Effector memory CD8-positive, alpha-beta T cell (primary cell): ENCODE data around the gene ZNF740.

Source experiments
- ATAC-seq: fragments of 150-1000 bp; cut with Tn5 transposase; replicated peaks from 2 replicates; pipeline ENCODE4 v1.10.0; 2021; ENCODE audit warnings: mild to moderate bottlenecking, moderate library complexity
- DNase-seq, 3 experiments: peaks; one replicate each; pipeline ENCODE4 v3.0.0; 2021
- H3K27ac Mint-ChIP-seq, 2 donors: one replicate each; pipeline ENCODE4 v1.8.0; 2022; ENCODE audit warnings: mild to moderate bottlenecking in 2 of 2, mixed read lengths in 2 of 2, moderate library complexity in 2 of 2
- H3K27me3 Mint-ChIP-seq, 2 donors: one replicate each; pipeline ENCODE4 v1.8.0; 2022; ENCODE audit warnings: mixed read lengths in 2 of 2
- H3K36me3 Mint-ChIP-seq: one replicate; pipeline ENCODE4 v1.8.0; 2022; ENCODE audit warnings: mild to moderate bottlenecking, moderate library complexity, mixed read lengths; ENCODE audit not compliant: insufficient read depth
- H3K4me1 Mint-ChIP-seq, 2 donors: one replicate each; pipeline ENCODE4 v1.8.0; 2022; ENCODE audit warnings: low read depth in 2 of 2, mixed read lengths in 2 of 2
- H3K4me3 Mint-ChIP-seq, 2 donors: one replicate each; pipeline ENCODE4 v1.8.0; 2022; ENCODE audit warnings: mild to moderate bottlenecking in 2 of 2, mixed read lengths in 2 of 2, moderate library complexity in 2 of 2
- H3K9me3 Mint-ChIP-seq, 2 donors: one replicate each; pipeline ENCODE4 v1.8.0; 2022; ENCODE audit warnings: mixed read lengths in 2 of 2

ZNF740 gene

DNA sequence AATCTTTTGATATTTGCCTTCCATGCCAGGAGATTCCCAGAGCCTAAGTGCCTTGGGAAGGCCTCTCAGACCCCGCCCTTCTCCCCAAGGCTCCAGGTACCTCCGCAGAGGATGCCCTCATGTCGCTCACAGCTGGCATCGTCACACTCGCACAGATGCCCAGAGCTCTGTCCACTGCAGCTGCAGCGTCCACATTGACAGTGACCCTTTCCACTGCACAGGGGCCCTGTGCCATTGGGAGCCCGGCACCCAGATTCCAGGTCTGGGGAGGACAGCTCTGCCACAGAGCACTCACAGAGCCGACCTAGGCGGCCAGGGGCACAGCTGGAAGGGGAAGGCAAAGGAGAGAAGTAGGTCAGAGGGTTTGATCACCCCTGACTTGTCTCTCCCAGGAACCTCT is 12.5 kb downstream of the ZNF740 start:
- Mint-ChIP-seq H3K27ac (peak overlapping the region in 1 of 2 donors; percentile 84), H3K4me3 (no peak overlapping the region), H3K36me3 (peaks cover 76% of the 10 kb centered on the region), H3K4me1 (peaks cover 24 to 26% of the 10 kb centered on the region in 2 donors), H3K9me3 (no peaks in the 10 kb centered on the region), H3K27me3 (no peaks in the 10 kb centered on the region)
- no peak for DNase-seq
- no peak for ATAC-seq

DNA sequence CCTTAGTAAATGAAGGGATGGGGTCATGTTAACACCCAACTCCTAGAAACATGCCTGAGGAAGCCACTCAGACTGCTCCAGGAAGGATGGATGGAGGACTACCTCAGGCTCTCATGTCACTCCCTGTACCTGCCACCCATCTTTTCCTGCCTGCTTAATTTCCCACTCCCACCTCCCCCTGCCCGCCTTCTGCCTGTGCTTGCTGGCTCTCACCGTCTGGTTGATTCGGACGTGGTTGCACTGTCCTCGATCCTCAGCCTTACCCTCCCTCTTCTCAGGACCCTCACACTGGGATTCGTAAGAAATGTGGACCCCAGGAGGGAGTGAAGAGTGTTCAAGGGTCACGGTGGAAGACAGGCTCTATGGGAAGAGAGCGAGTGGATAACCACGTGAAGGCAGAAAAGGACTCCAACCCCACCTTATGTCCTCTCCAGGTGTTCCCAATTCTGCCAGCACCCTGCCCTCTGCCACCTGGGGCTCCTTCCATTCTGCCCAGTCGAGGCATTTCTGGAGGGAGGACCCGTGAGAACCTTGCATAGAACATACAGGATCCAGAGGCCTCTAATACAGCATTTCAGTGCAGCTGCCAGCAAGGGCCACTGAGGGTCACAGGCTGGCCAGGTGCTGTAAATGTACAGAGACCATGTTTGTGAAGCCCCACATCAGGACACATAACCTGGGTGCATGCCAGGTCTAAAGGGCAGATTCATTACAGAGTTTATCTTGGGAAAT is 13.6 kb downstream of the ZNF740 start:
- peaks cover 82% of the 10 kb centered on the region for H3K36me3 Mint-ChIP-seq
- no peak overlapping the region for H3K4me3 Mint-ChIP-seq
- H3K27ac Mint-ChIP-seq, result peak overlapping the region in 1 of 2 donors; percentile 84
- H3K27me3 Mint-ChIP-seq, result no peaks in the 10 kb centered on the region
- DNase-seq, result no peak
- H3K9me3 Mint-ChIP-seq, result no peaks in the 10 kb centered on the region
- ATAC-seq, result no peak
- peaks cover 35 to 36% of the 10 kb centered on the region in 2 donors for H3K4me1 Mint-ChIP-seq

DNA sequence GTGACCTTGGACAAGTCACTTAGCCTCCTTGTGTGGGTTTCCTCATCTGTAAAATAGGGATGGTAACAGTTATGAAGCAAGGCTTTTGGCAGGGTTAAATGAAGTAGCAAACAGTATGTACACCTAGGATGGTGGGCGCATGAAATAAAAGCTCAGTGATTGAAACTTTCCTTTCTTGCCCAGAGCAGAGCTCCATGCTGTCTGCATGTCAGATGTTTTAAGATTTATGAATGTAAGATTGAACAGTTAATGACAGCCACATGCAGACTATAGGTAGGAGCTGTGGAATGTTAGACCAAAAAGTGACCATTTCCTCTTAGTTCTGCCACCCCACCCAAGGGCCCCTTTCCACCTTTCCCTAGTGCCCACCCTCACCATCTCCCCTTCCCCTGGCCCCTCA is 14.5 kb downstream of the ZNF740 start:
- no peaks in the 10 kb centered on the region for H3K27me3 Mint-ChIP-seq
- peak overlapping the region; percentile 56 to 84 for H3K27ac Mint-ChIP-seq
- H3K4me1 Mint-ChIP-seq, result peaks cover 39 to 41% of the 10 kb centered on the region in 2 donors
- no peak for ATAC-seq
- H3K4me3 Mint-ChIP-seq, result no peak overlapping the region
- peaks cover 84% of the 10 kb centered on the region for H3K36me3 Mint-ChIP-seq
- DNase-seq, result no peak
- no peaks in the 10 kb centered on the region for H3K9me3 Mint-ChIP-seq

DNA sequence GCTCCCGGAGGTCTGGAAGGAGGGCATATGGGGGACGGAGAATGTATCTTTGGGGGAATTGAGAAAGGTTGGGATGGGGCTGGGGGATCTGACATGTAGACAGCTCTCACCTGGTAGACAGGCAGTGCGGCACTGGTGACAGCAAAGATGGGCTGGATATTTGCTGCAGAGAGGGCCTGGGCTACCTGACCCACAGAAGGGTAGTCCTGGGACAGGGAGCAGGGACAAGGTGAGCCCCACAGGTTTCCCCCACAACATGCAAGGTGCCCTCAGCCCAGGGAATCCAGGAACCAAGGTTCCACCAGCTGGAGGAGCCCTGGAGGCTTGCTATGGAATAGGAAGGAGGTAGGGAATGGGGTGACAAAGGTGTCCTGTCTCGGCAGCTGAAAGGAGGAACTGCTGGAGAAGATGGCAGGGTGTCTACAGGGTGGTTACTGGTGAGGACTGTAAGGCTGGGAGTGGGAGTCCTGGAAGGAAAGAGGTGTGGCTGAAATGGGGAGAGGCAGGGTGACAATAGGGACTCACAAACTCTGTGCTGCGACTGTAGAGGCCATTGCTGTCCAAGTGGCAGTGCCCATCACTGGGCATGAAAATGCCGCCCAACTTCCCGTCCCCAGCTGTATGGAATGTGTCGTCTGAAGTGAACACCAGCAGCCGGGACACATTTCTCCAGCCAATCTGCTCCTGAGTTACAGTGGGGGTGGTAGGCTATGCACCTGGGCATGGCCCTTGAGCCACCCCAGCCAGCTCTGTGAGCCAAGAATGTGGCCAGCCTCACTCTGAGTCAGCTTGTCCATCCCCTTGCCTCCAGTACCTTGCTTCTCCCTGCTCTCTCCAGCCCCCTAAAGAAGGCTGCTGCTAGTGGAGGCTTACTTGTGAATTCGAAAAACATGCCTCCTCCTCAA is 15.2 kb downstream of the ZNF740 start:
- no peak for ATAC-seq
- no peak for DNase-seq
- Mint-ChIP-seq H3K9me3 (no peaks in the 10 kb centered on the region), H3K27me3 (no peaks in the 10 kb centered on the region), H3K4me3 (no peak overlapping the region), H3K27ac (peak overlapping the region; percentile 56 to 84), H3K4me1 (peaks cover 43 to 44% of the 10 kb centered on the region in 2 donors), H3K36me3 (peaks cover 84% of the 10 kb centered on the region)

DNA sequence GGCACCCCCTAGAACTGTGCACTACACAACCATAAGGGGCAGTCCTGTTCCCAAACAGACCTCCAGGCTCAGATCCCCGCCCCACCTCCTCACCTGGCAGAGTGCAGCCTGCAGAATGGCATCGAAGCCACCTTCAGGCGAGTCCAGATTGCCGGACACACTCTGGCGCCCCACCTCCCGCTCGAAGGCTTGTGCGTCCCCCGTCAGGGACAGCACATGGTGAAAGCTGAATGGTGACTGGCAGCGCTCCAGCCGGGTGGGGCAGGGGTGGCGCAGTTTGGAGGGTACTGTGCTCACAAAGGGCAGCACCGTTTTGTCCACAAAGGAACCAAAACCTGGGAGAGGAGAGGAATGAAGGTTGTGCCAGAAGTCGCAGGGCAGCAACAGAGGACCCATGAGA is 16.0 kb downstream of the ZNF740 start:
- Mint-ChIP-seq H3K4me3 (peak overlapping the region in 1 of 2 donors; percentile 45), H3K4me1 (peaks cover 47 to 49% of the 10 kb centered on the region in 2 donors)
- no peak for ATAC-seq

DNA sequence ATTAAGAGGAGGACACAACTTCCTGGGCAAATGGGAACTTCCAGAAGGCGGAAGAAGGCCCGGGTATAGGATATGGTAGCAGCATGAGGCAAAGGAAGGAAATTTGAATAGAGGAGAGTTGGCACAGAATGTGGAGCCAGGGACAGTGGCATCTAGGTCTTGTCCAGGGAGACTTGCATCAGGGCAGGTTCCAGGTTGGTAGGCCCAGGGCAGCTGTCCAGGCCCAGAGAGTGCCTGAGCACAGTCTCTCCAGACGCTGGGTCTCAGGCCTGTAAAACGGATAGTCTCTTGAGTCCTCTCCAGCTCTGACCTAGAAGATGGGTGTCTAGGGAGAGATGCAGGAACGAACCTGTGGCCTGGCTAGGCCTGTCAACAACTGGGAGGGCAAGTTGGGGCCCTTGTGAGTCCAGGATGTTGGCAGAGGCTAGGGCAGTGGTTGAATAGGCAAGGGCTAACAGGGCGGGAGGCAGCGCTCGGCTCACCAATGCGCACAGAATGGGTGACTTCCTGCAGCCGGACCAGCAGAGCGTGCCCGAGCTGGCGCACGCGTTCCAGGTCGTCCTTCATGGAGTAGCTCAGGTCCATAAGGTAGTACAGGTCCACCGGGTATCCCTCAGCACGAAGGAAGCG is 16.6 kb downstream of the ZNF740 start:
- Mint-ChIP-seq H3K27ac (peak overlapping the region in 1 of 2 donors; percentile 77), H3K27me3 (no peaks in the 10 kb centered on the region), H3K36me3 (peaks cover 76% of the 10 kb centered on the region), H3K4me3 (peak overlapping the region in 1 of 2 donors; percentile 45), H3K9me3 (no peaks in the 10 kb centered on the region), H3K4me1 (peaks cover 45 to 49% of the 10 kb centered on the region in 2 donors)
- ATAC-seq (no peak), DNase-seq (no peak)

More for the DNA sequence above, 16.0 kb downstream of the ZNF740 start:
- Mint-ChIP-seq H3K27ac (peak overlapping the region in 1 of 2 donors; percentile 77), H3K36me3 (peaks cover 83% of the 10 kb centered on the region), H3K27me3 (no peaks in the 10 kb centered on the region), H3K9me3 (no peaks in the 10 kb centered on the region)
- DNase-seq, result no peak

DNA sequence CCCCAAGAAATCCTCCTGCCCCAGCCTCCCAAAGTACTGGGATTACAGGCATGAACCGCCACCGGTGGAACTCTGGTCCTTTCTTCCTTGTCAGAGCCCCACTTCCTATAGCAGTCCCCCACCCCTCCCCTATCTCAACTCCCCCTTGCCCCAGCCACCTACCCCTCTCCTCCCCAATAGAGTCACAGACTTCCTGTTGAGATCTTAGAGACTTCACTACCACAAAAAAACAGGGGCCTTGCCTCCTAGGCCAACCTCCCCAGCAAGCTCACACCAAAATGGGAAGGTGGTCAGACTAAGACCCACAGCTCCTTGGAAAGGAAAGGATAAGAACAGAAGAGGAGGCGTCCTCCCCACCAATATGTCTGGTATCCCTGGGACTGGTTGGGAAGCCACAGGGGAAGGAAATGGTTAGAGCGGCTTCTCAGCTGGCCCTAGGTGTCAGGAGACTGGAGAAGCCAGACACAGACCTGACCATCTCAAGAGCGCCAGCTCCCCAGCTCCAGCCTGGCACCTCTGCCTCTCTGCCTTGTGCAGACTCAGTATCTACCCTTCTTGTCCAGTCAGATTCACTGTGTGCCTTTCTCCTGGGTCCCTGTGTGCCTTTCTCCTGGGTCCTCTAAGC is 18.1 kb downstream of the ZNF740 start:
- H3K27ac Mint-ChIP-seq, result peak overlapping the region; percentile 85 to 94
- DNase-seq, result no peak
- peaks cover 66% of the 10 kb centered on the region for H3K36me3 Mint-ChIP-seq
- H3K4me3 Mint-ChIP-seq, result peak overlapping the region; percentile 69 to 73
- H3K27me3 Mint-ChIP-seq, result no peaks in the 10 kb centered on the region
- ATAC-seq, result peak; percentile 78
- peaks cover 37 to 56% of the 10 kb centered on the region in 2 donors for H3K4me1 Mint-ChIP-seq
- H3K9me3 Mint-ChIP-seq, result no peaks in the 10 kb centered on the region

DNA sequence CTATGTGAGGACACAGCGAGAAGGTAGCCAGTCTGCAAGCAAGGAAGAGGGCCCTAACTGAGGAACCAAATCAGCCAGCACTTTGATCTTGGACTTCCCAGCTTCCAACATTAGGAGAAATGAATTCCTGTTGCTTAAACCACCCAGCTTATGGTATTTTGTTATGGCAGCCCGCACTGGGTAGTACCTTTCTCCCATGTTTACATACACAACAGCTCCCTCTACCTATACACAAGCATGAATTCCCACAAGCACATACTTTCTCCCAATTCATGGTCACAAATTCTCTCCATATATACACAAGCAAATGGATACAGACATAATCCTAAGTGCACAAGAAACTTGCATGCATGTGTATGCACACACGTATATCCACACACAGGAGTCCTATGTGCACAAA is 19.2 kb downstream of the ZNF740 start:
- Mint-ChIP-seq H3K4me1 (peaks cover 42 to 60% of the 10 kb centered on the region in 2 donors), H3K4me3 (peak overlapping the region; percentile 58 to 72), H3K27me3 (no peaks in the 10 kb centered on the region), H3K36me3 (peaks cover 63% of the 10 kb centered on the region), H3K9me3 (no peaks in the 10 kb centered on the region), H3K27ac (peak overlapping the region; percentile 36 to 82)
- no peak for ATAC-seq
- DNase-seq, result no peak

DNA sequence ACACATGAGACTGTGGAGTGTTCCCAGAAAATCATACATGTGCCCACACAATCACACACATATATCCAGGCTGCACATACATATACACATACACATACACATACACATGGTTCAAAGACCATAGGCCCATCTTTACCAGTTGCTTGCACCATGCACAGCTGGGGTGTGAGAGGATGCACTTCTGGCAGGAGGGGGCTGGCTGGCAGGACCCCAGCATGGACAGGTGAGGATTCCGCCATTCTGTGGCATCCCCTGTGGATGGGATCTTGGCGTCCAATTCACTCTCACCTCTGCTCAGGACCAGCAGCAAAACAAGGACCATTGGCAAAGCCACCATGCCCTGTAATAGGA is 19.6 kb downstream of the ZNF740 start:
- Mint-ChIP-seq H3K27me3 (no peaks in the 10 kb centered on the region), H3K36me3 (peaks cover 62% of the 10 kb centered on the region), H3K27ac (peak overlapping the region; percentile 36 to 82), H3K4me1 (peaks cover 42 to 64% of the 10 kb centered on the region in 2 donors), H3K4me3 (peak overlapping the region; percentile 58 to 72), H3K9me3 (no peaks in the 10 kb centered on the region)
- ATAC-seq (no peak), DNase-seq (no peak)

DNA sequence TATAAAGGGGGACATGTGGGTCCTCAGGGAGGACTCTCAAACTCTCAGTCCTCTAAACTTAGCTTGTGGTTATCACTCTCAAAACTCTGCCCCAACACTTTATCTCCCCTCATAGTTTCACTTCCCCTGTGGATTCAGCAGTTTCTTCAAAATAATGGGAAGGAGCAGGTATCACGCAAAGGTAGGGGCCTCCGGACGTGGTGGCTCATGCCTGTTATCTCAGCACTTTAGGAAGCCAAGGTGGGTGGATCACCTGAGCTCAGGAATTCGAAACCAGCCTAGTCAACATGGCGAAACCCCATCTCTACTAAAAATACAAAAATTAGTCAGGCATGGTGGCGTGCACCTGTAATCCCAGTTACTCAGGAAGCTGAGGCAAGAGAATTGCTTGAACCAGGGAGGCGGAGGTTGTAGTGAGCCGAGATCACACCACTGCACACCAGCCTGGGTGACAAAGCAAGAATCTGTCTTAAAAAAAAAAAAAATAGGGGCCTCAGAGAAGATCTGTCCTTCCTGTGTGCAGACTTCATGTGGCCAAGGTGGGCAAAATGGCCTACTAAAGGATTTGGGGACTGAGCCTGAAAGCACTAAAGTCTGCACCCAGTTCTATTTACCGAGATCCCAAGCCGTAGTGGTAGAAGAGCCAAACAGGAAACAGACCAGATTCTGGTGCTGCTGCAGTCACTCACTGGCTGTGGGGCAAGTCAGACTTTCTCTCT is 20.1 kb downstream of the ZNF740 start:
- Mint-ChIP-seq H3K9me3 (no peaks in the 10 kb centered on the region), H3K27me3 (no peaks in the 10 kb centered on the region), H3K4me1 (peaks cover 46 to 66% of the 10 kb centered on the region in 2 donors), H3K36me3 (peaks cover 57% of the 10 kb centered on the region), H3K4me3 (peak overlapping the region; percentile 58 to 72), H3K27ac (peak overlapping the region; percentile 36 to 82)
- ATAC-seq (peak; percentile 31), DNase-seq (no peak)

DNA sequence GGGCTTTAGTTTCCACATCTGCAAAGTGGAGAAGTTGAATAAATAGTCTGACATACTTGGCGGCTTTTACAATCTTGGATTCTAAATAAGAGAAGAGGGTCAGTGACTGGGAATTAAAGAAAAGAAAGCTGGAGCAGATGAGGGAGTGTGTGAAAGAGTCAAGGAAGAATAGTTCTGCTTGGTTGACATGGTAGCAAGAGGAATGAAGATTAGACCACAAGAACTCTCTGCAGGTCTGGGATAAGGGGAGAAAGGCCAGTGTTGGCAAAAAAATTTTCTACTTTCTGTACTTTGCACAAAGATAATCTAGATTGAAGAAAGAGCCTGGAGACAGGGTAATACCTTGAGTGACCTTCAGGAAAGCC is 20.6 kb downstream of the ZNF740 start:
- ATAC-seq (no peak), DNase-seq (no peak)
- peaks cover 52% of the 10 kb centered on the region for H3K36me3 Mint-ChIP-seq
- H3K27ac Mint-ChIP-seq, result peak overlapping the region; percentile 36 to 82
- peaks cover 50 to 69% of the 10 kb centered on the region in 2 donors for H3K4me1 Mint-ChIP-seq
- H3K9me3 Mint-ChIP-seq, result no peaks in the 10 kb centered on the region
- peak overlapping the region; percentile 58 to 72 for H3K4me3 Mint-ChIP-seq
- H3K27me3 Mint-ChIP-seq, result no peaks in the 10 kb centered on the region

DNA sequence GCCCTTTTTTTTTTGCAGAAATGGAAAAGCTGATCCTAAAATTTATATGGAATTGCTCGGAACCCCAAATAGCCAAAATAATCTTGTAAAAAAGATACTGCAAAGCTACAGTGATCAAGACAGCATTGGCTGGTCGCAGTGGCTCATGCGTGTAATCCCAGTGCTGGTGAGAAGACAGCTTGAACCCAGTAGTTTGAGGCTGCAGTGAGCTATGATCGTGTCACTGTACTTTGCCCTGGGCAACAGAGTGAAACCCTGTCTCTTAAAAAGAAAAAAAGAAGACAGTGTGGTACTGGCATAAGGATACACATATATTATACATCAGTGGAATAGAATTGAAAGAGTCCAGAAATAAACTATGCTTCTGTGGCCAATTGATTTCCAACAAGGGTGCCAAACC is 21.1 kb downstream of the ZNF740 start:
- no peak overlapping the region for H3K4me3 Mint-ChIP-seq
- no peak overlapping the region for H3K27ac Mint-ChIP-seq
- peaks cover 47% of the 10 kb centered on the region for H3K36me3 Mint-ChIP-seq
- no peaks in the 10 kb centered on the region for H3K27me3 Mint-ChIP-seq
- peaks cover 52 to 69% of the 10 kb centered on the region in 2 donors for H3K4me1 Mint-ChIP-seq
- ATAC-seq, result no peak
- DNase-seq, result no peak
- no peaks in the 10 kb centered on the region for H3K9me3 Mint-ChIP-seq
